HL-60/S4 treated with retinoic acid at 250 ng/mL for 4 days and 3 days (cell line): ENCODE results near the gene MEP1A.
"Not testable (repeated sequence)": the region's sequence is repeated elsewhere in the genome, so short reads cannot be mapped to it uniquely, and the experiment has no call there.

ENCODE experiments used
- in situ Hi-C: fragments of 300-500 bp; cut with MboI; formaldehyde crosslinking; loops from 2 replicates; pipeline ENCODE4 v1.7.0; 2022; ENCODE audit warnings: low sequenced_read_pairs

The MEP1A gene

GRCh38 chr6:46793138-46793537, at the start of gene MEP1A:
TSS of gene MEP1A (plus strand) at chr6:46793389. CDS start at chr6:46793399, 10 bp downstream.
- in situ Hi-C loops: no loop called here

GRCh38 chr6:46743425-46744158, 49.6 kb upstream of the MEP1A start:
- in situ Hi-C loops: no loop called here

- in situ Hi-C loops: not testable (repeated sequence)
These were observed 48.9 kb upstream of the MEP1A start for GRCh38 chr6:46744159-46744725.

GRCh38 chr6:46745973-46746372, 47.2 kb upstream of the MEP1A start:
- in situ Hi-C loops: no loop called here

- in situ Hi-C loops: no loop called here
These were observed 46.5 kb upstream of the MEP1A start, which contains the start of gene ANKRD66 for GRCh38 chr6:46746696-46747095. TSS of gene ANKRD66 (plus strand) at chr6:46746933. CDS start at chr6:46751949, 5,016 bp downstream.

GRCh38 chr6:46748940-46749503, 44.2 kb upstream of the MEP1A start:
- in situ Hi-C loops: no loop called here

GRCh38 chr6:46749731-46750130, 43.5 kb upstream of the MEP1A start:
- in situ Hi-C loops: no loop called here

GRCh38 chr6:46751658-46752057, 41.5 kb upstream of the MEP1A start:
- in situ Hi-C loops: no loop called here

- in situ Hi-C loops: no loop called here
These were observed 37.3 kb upstream of the MEP1A start for GRCh38 chr6:46755865-46756264.

- in situ Hi-C loops: no loop called here
These were observed 36.5 kb upstream of the MEP1A start for GRCh38 chr6:46756469-46757213.

- in situ Hi-C loops: no loop called here
These were observed 36.0 kb upstream of the MEP1A start for GRCh38 chr6:46757214-46757596.

- in situ Hi-C loops: no loop called here
These were observed 34.0 kb upstream of the MEP1A start for GRCh38 chr6:46758960-46759753.

- in situ Hi-C loops: no loop called here
These were observed 32.3 kb upstream of the MEP1A start for GRCh38 chr6:46760925-46761324.

GRCh38 chr6:46763466-46763865, 29.7 kb upstream of the MEP1A start:
- in situ Hi-C loops: no loop called here

- in situ Hi-C loops: not testable (repeated sequence)
These were observed 28.9 kb upstream of the MEP1A start for GRCh38 chr6:46764280-46764679.

- in situ Hi-C loops: no loop called here
These were observed 28.2 kb upstream of the MEP1A start for GRCh38 chr6:46764961-46765360.

GRCh38 chr6:46772016-46772415, 21.2 kb upstream of the MEP1A start:
- in situ Hi-C loops: no loop called here

GRCh38 chr6:46772762-46773161, 20.4 kb upstream of the MEP1A start:
- in situ Hi-C loops: no loop called here

- in situ Hi-C loops: no loop called here
These were observed 19.9 kb upstream of the MEP1A start for GRCh38 chr6:46773201-46773855.

GRCh38 chr6:46774736-46775135, 18.5 kb upstream of the MEP1A start:
- in situ Hi-C loops: not testable (repeated sequence)
